T-helper 2 cell (primary cell): ENCODE measurements around the gene ITPR2.
"Not testable (repeated sequence)": the region's sequence is repeated elsewhere in the genome, so short reads cannot be mapped to it uniquely, and the experiment has no call there.

Experiments
- DNase-seq, 5 experiments: peaks; one replicate each; pipeline versions ENCODE4 v3.0.0 to v3.0.0-alpha.2; 2012 to 2022
- total RNA-seq, 2 donors: gene quantifications; one replicate each; lab custom pipeline; 2026; lab: John Stamatoyannopoulos, UW

Gene ITPR2
- 112 to 119 reads per million in 2 donors for total RNA-seq

- DNase-seq = peak; percentile 85 to 93 (median 89)
Measured at GRCh38 chr12:26832822-26833742, at the start of gene ITPR2. Gene ITPR2, minus strand, starts transcription at chr12:26833194. Its CDS starts 413 bp downstream, at chr12:26832781.

- DNase-seq = no peak
Measured at GRCh38 chr12:26880625-26881024, 47.6 kb upstream of the ITPR2 start.

- DNase-seq = no peak
Measured at GRCh38 chr12:26878661-26879119, 45.7 kb upstream of the ITPR2 start.

GRCh38 chr12:26874501-26875296 lies 41.7 kb upstream of the ITPR2 start:
- no peak for DNase-seq

GRCh38 chr12:26872625-26873024 lies 39.6 kb upstream of the ITPR2 start:
- no peak for DNase-seq

- no peak for DNase-seq
Measured at GRCh38 chr12:26871985-26872384, 39.0 kb upstream of the ITPR2 start.

GRCh38 chr12:26870491-26871419 lies 37.8 kb upstream of the ITPR2 start:
- peak in 1 of 5 experiments; percentile 33 for DNase-seq

- no peak for DNase-seq
Measured at GRCh38 chr12:26869908-26870459, 37.0 kb upstream of the ITPR2 start.

GRCh38 chr12:26869104-26869494 lies 36.1 kb upstream of the ITPR2 start:
- DNase-seq = no peak

GRCh38 chr12:26868447-26869103 lies 35.6 kb upstream of the ITPR2 start:
- no peak for DNase-seq

GRCh38 chr12:26867080-26867479 lies 34.1 kb upstream of the ITPR2 start:
- peak in 1 of 5 experiments; percentile 75 for DNase-seq

GRCh38 chr12:26863515-26863914 lies 30.5 kb upstream of the ITPR2 start:
- no peak for DNase-seq

GRCh38 chr12:26862787-26863186 lies 29.8 kb upstream of the ITPR2 start:
- not testable (repeated sequence) for DNase-seq

GRCh38 chr12:26861690-26862089 lies 28.7 kb upstream of the ITPR2 start:
- no peak for DNase-seq

GRCh38 chr12:26857465-26858176 lies 24.6 kb upstream of the ITPR2 start:
- no peak for DNase-seq

- DNase-seq = no peak
Measured at GRCh38 chr12:26855337-26855736, 22.3 kb upstream of the ITPR2 start.

- no peak for DNase-seq
Measured at GRCh38 chr12:26854031-26854390, 21.0 kb upstream of the ITPR2 start.

- peak; percentile 31 to 80 (median 53) for DNase-seq
Measured at GRCh38 chr12:26853303-26854030, 20.5 kb upstream of the ITPR2 start.

GRCh38 chr12:26851031-26851809 lies 18.2 kb upstream of the ITPR2 start:
- DNase-seq = no peak
